HEK293T (cell line): ENCODE results near the gene IPO11.
"Not testable (repeated sequence)": the region's sequence is repeated elsewhere in the genome, so short reads cannot be mapped to it uniquely, and the experiment has no call there.

Source experiments
- BHLHE40 ChIP-seq: fragments of 450-650 bp; IDR thresholded peaks from 2 replicates; pipeline ENCODE4 v1.6.1; 2016; ENCODE audit warnings: mild to moderate bottlenecking, moderate library complexity, borderline replicate concordance
- HDGF ChIP-seq: fragments of 450-650 bp; IDR thresholded peaks from 2 replicates; pipeline ENCODE4 v1.6.1; 2017; ENCODE audit warnings: antibody characterized with exemption, borderline replicate concordance
- L3MBTL2 ChIP-seq: fragments of 450-650 bp; conservative IDR thresholded peaks from 2 replicates; pipeline ENCODE4 v1.6.1; 2016; ENCODE audit warnings: mild to moderate bottlenecking
- NFRKB ChIP-seq: fragments of 450-650 bp; IDR thresholded peaks from 2 replicates; pipeline ENCODE4 v1.6.1; 2016; ENCODE audit warnings: mild to moderate bottlenecking, moderate library complexity
- SP1 ChIP-seq: fragments of 450-650 bp; IDR thresholded peaks from 2 replicates; pipeline ENCODE4 v1.6.1; 2017
- SUZ12 ChIP-seq: fragments of 450-650 bp; IDR thresholded peaks from 2 replicates; pipeline ENCODE4 v1.6.1; 2016; ENCODE audit warnings: mild to moderate bottlenecking

- TF ChIP-seq BHLHE40, L3MBTL2, SUZ12, SP1, NFRKB, HDGF: not testable (repeated sequence)
Measured at GRCh38 chr5:62513085-62513484, 100.5 kb downstream of the IPO11 start.
